Cardiac muscle cell (in vitro differentiated cells and primary cell): ENCODE data around the gene RING1. TPM values are rescaled to one million over a fixed set of nuclear protein-coding genes. Genes with fewer than 3 reads are reported as not detected.

Experiments
- DNase-seq, 2 donors: peaks; one replicate each; pipeline versions ENCODE4 v3.0.0 to v3.0.0-alpha.2; 2010 to 2017; ENCODE audit warnings: low read depth in 1 of 2, low spot score in 1 of 2
- H3K27ac ChIP-seq: fragments of 200-600 bp; sonication (generic); 2 replicates; pipeline ENCODE4 v1.5.1; 2016
- H3K27me3 ChIP-seq: fragments of 200-600 bp; sonication (generic); 2 replicates; pipeline ENCODE4 v1.6.0; 2016; ENCODE audit warnings: control low read depth
- H3K36me3 ChIP-seq: fragments of 200-600 bp; sonication (generic); 2 replicates; pipeline ENCODE4 v1.5.1; 2016; ENCODE audit warnings: control low read depth
- H3K4me1 ChIP-seq: fragments of 200-600 bp; sonication (generic); 2 replicates; pipeline ENCODE4 v1.8.1; 2017; ENCODE audit warnings: low read depth, mild to moderate bottlenecking, mixed run types
- H3K4me3 ChIP-seq: fragments of 200-600 bp; sonication (generic); 2 replicates; pipeline ENCODE4 v1.5.1; 2016; ENCODE audit warnings: mild to moderate bottlenecking
- H3K9me3 ChIP-seq: fragments of 200-600 bp; sonication (generic); 2 replicates; pipeline ENCODE4 v1.5.1; 2017; ENCODE audit warnings: low read depth, mild to moderate bottlenecking, control low read depth
- polyA plus RNA-seq: library from polyadenylated mRNA; unstranded; fragments of >200 nt; fragmentation: Nextera tagmentation; extraction: Ambion mirVana; gene quantifications from 2 replicates; pipeline ENCODE4 v1.2.1, GENCODE V29; 2016
- total RNA-seq: library from RNA; depleted of rRNA; stranded (reverse); fragments of >200 nt; gene quantifications from 2 replicates; pipeline ENCODE4 v1.2.3, GENCODE V29; 2016
- TF ChIP-seq, protein P1 (sequence below): IDR thresholded peaks from 2 replicates; pipeline ENCODE4 v1.5.1; 2012; ENCODE audit warnings: low read depth, mild to moderate bottlenecking, low read length

RING1 gene
- total and polyA plus RNA-seq, 2 experiments from 2014 or later: 37.0 to 42.1 TPM

GRCh38 chr6:33167374-33168283 lies 40.7 kb upstream of the RING1 start:
- H3K27me3 ChIP-seq: no peaks in the 10 kb centered on the region
- no peaks in the 10 kb centered on the region for H3K4me1 ChIP-seq
- H3K36me3 ChIP-seq: peaks cover 4% of the 10 kb centered on the region
- no peak overlapping the region for H3K4me3 ChIP-seq
- no peak for DNase-seq
- no peak overlapping the region for H3K27ac ChIP-seq
- no peaks in the 10 kb centered on the region for H3K9me3 ChIP-seq
- TF ChIP-seq, protein P1, sequence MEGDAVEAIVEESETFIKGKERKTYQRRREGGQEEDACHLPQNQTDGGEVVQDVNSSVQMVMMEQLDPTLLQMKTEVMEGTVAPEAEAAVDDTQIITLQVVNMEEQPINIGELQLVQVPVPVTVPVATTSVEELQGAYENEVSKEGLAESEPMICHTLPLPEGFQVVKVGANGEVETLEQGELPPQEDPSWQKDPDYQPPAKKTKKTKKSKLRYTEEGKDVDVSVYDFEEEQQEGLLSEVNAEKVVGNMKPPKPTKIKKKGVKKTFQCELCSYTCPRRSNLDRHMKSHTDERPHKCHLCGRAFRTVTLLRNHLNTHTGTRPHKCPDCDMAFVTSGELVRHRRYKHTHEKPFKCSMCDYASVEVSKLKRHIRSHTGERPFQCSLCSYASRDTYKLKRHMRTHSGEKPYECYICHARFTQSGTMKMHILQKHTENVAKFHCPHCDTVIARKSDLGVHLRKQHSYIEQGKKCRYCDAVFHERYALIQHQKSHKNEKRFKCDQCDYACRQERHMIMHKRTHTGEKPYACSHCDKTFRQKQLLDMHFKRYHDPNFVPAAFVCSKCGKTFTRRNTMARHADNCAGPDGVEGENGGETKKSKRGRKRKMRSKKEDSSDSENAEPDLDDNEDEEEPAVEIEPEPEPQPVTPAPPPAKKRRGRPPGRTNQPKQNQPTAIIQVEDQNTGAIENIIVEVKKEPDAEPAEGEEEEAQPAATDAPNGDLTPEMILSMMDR: no peak

DNA sequence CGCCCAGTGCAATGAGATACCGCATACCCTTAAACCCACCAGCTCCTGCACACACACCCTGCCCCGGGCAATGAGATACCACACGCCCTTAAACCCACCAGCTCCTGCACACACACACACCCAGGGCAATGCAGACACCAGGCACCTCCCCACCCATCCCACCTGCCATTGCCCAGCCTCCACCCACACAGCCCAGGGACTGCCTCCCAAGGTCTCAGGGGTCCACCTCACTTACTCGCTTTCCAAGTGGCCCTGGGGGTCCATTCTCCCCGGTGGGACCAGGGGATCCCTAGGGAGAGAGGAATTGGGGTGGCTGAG lies 40.1 kb upstream of the RING1 start:
- TF ChIP-seq, protein P1: no peak
- no peaks in the 10 kb centered on the region for H3K4me1 ChIP-seq
- no peak for DNase-seq
- no peak overlapping the region for H3K4me3 ChIP-seq
- no peaks in the 10 kb centered on the region for H3K27me3 ChIP-seq
- no peak overlapping the region for H3K27ac ChIP-seq
- H3K36me3 ChIP-seq: peaks cover 4% of the 10 kb centered on the region
- H3K9me3 ChIP-seq: no peaks in the 10 kb centered on the region

- TF ChIP-seq, protein P1: no peak
- no peaks in the 10 kb centered on the region for H3K27me3 ChIP-seq
- peaks cover 4% of the 10 kb centered on the region for H3K36me3 ChIP-seq
- no peaks in the 10 kb centered on the region for H3K9me3 ChIP-seq
- no peaks in the 10 kb centered on the region for H3K4me1 ChIP-seq
- no peak overlapping the region for H3K27ac ChIP-seq
- no peak for DNase-seq
- no peak overlapping the region for H3K4me3 ChIP-seq
Measured at GRCh38 chr6:33168639-33169038, 39.7 kb upstream of the RING1 start.

DNA sequence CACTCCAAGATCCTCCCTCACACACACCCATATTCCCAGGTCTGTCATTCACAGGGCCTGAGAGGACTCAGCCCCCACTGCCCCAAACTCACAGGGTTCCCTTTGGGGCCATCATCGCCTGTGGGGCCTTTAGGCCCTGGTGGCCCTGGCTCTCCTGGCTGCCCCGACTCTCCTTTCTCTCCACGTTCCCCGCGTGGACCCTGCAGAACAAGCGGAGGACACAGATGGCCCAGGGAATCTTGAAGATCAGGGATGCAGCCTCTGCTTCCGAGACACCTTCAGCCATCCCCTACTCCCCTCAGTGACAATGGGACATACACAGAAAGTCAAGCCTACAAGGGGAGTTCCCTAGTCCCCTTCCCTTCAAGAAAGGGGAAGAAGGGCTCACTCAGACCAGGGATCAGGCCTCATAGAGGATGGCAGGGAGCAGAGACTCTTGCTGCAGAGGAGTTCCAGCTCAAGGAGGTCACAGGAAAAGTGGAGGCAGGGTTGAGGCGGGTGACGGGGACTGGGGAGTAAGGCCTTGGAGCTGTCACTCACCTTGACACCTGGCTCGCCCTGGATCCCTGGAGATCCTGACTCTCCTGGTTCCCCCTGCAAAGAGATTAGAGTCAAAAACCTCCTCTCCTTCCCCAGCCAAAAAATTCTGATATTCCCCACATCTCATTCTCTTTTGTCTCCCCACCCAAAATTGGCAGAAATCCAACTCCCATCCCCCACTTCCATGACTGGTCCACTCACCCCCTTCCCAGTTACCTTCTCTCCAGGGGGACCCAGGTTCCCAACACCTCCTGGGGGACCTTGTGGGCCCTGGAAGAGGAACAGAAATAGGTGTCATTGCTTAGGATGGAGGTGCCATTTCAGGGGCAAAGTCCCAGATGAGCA lies 38.8 kb upstream of the RING1 start:
- no peak for DNase-seq
- Histone ChIP-seq H3K9me3 (no peaks in the 10 kb centered on the region), H3K27me3 (no peaks in the 10 kb centered on the region), H3K4me1 (no peaks in the 10 kb centered on the region), H3K36me3 (peaks cover 4% of the 10 kb centered on the region), H3K4me3 (no peak overlapping the region), H3K27ac (no peak overlapping the region)
- TF ChIP-seq, protein P1: no peak

- Histone ChIP-seq H3K27ac (no peak overlapping the region), H3K4me3 (no peak overlapping the region), H3K4me1 (no peaks in the 10 kb centered on the region), H3K36me3 (peaks cover 4% of the 10 kb centered on the region), H3K27me3 (no peaks in the 10 kb centered on the region), H3K9me3 (no peaks in the 10 kb centered on the region)
- TF ChIP-seq, protein P1: no peak
- no peak for DNase-seq
Measured at GRCh38 chr6:33170176-33171015, 37.9 kb upstream of the RING1 start.
